GM19463 (cell line): ENCODE results near the gene MZT2B.
A peak's percentile ranks its signal among the peaks of the same experiment; 100 is the strongest.
"Not testable (repeated sequence)": the region's sequence is repeated elsewhere in the genome, so short reads cannot be mapped to it uniquely, and the experiment has no call there.

Source experiments
- ATAC-seq: cut with Tn5 transposase; IDR thresholded peaks from one replicate; pipeline ENCODE4 v1.9.1; 2021; ENCODE audit warnings: mild to moderate bottlenecking, moderate library complexity; ENCODE audit not compliant: unreplicated experiment

The MZT2B gene

GRCh38 chr2:130152136-130152815 is 29.8 kb upstream of the MZT2B start:
- not testable (repeated sequence) for ATAC-seq

GRCh38 chr2:130152816-130153595 is 29.1 kb upstream of the MZT2B start:
- ATAC-seq: no peak

GRCh38 chr2:130153721-130154422 is 28.2 kb upstream of the MZT2B start:
- ATAC-seq: not testable (repeated sequence)

- ATAC-seq: not testable (repeated sequence)
These were observed 27.7 kb upstream of the MZT2B start for GRCh38 chr2:130154423-130154770.

GRCh38 chr2:130154773-130155765 is 27.0 kb upstream of the MZT2B start:
- ATAC-seq: no peak

- not testable (repeated sequence) for ATAC-seq
These were observed 26.0 kb upstream of the MZT2B start for GRCh38 chr2:130155956-130156623.

GRCh38 chr2:130156624-130157004 is 25.4 kb upstream of the MZT2B start:
- ATAC-seq: no peak

GRCh38 chr2:130157354-130157753 is 24.7 kb upstream of the MZT2B start:
- ATAC-seq: peak; percentile 38

- peak; percentile 80 for ATAC-seq
These were observed 24.1 kb upstream of the MZT2B start for GRCh38 chr2:130157825-130158514.

- no peak for ATAC-seq
These were observed 23.4 kb upstream of the MZT2B start for GRCh38 chr2:130158631-130159030.

GRCh38 chr2:130159376-130159775 is 22.7 kb upstream of the MZT2B start:
- not testable (repeated sequence) for ATAC-seq

GRCh38 chr2:130160131-130160530 is 21.9 kb upstream of the MZT2B start:
- ATAC-seq: no peak

- ATAC-seq: not testable (repeated sequence)
These were observed 21.0 kb upstream of the MZT2B start for GRCh38 chr2:130160838-130161705.

GRCh38 chr2:130162486-130162885 is 19.6 kb upstream of the MZT2B start:
- ATAC-seq: not testable (repeated sequence)

GRCh38 chr2:130162968-130163367 is 19.1 kb upstream of the MZT2B start:
- ATAC-seq: no peak

- ATAC-seq: no peak
These were observed 16.6 kb upstream of the MZT2B start for GRCh38 chr2:130165293-130166016.

- ATAC-seq: not testable (repeated sequence)
These were observed 15.5 kb upstream of the MZT2B start for GRCh38 chr2:130166611-130167010.

GRCh38 chr2:130169163-130169562 is 12.9 kb upstream of the MZT2B start:
- not testable (repeated sequence) for ATAC-seq
